ENCODE results near the gene ZNF318. TPM values are rescaled to one million over a fixed set of nuclear protein-coding genes. Genes with fewer than 3 reads are reported as not detected.
"Not testable (repeated sequence)": the region's sequence is repeated elsewhere in the genome, so short reads cannot be mapped to it uniquely, and the experiment has no call there.

ZNF318 gene
- total RNA-seq, 1 donor from 2014 or later, result 4.4 TPM

- TF ChIP-seq CTCF (IDR thresholded peaks at IDR 0.05), result no peak
- H3K9me3 ChIP-seq, result no peaks in the 10 kb centered on the region
- no peaks in the 10 kb centered on the region for H3K36me3 ChIP-seq
- peaks cover 5% of the 10 kb centered on the region for H3K27me3 ChIP-seq
- intact Hi-C loops (cut with DNase I), result no loop called here
- no peak overlapping the region for H3K4me3 ChIP-seq
- no peak overlapping the region for H3K27ac ChIP-seq
- no peaks in the 10 kb centered on the region for H3K4me1 ChIP-seq
- DNase-seq (ENCODE audit: low spot score in 2 of 2), result peak in 1 of 2 donors; percentile 16
These were observed 65.1 kb downstream of the ZNF318 start for GRCh38 chr6:43304361-43304760.

GRCh38 chr6:43303751-43304331 is 65.6 kb downstream of the ZNF318 start:
- Histone ChIP-seq H3K27me3 (peaks cover 5% of the 10 kb centered on the region), H3K9me3 (no peaks in the 10 kb centered on the region), H3K27ac (no peak overlapping the region), H3K4me3 (no peak overlapping the region), H3K4me1 (no peaks in the 10 kb centered on the region), H3K36me3 (no peaks in the 10 kb centered on the region)
- DNase-seq (ENCODE audit: low spot score in 2 of 2), result peak in 1 of 2 donors; percentile 51
- intact Hi-C loops (cut with DNase I), result no loop called here
- TF ChIP-seq CTCF (IDR thresholded peaks at IDR 0.05), result no peak

- H3K27me3 ChIP-seq; H3K4me1 ChIP-seq; H3K36me3 ChIP-seq; intact Hi-C loops (cut with DNase I); H3K27ac ChIP-seq; H3K9me3 ChIP-seq; H3K4me3 ChIP-seq: not testable (repeated sequence)
- DNase-seq (ENCODE audit: low spot score in 2 of 2), result peak in 1 of 2 donors; percentile 49
These were observed 66.4 kb downstream of the ZNF318 start for GRCh38 chr6:43303006-43303405.

- peak in 1 of 2 donors; percentile 37 for DNase-seq (ENCODE audit: low spot score in 2 of 2)
- Histone ChIP-seq H3K9me3 (no peaks in the 10 kb centered on the region), H3K36me3 (no peaks in the 10 kb centered on the region), H3K27ac (no peak overlapping the region), H3K4me3 (no peak overlapping the region), H3K4me1 (no peaks in the 10 kb centered on the region), H3K27me3 (no peaks in the 10 kb centered on the region)
- intact Hi-C loops (cut with DNase I), result no loop called here
- no peak for TF ChIP-seq CTCF (IDR thresholded peaks at IDR 0.05)
These were observed 67.3 kb downstream of the ZNF318 start for GRCh38 chr6:43302126-43302525.

- intact Hi-C loops (cut with DNase I), result no loop called here
- no peaks in the 10 kb centered on the region for H3K9me3 ChIP-seq
- H3K27me3 ChIP-seq, result no peaks in the 10 kb centered on the region
- TF ChIP-seq CTCF (IDR thresholded peaks at IDR 0.05), result no peak
- DNase-seq (ENCODE audit: low spot score in 2 of 2), result peak in 1 of 2 donors; percentile 53
- no peaks in the 10 kb centered on the region for H3K36me3 ChIP-seq
- H3K4me1 ChIP-seq, result no peaks in the 10 kb centered on the region
- no peak overlapping the region for H3K4me3 ChIP-seq
- no peak overlapping the region for H3K27ac ChIP-seq
These were observed 68.2 kb downstream of the ZNF318 start for GRCh38 chr6:43301081-43301870.
